CD4-positive, alpha-beta T cell treated with Interleukin-2 at 100 ng/mL for 4 hours (primary cell): ENCODE measurements around the gene ITGB6.

Experiments used
- DNase-seq: peaks from one replicate; pipeline ENCODE4 v3.0.0-alpha.2; 2020; ENCODE audit warnings: low spot score

ITGB6 gene

GRCh38 chr2:160221391-160222276 is 21.6 kb upstream of the ITGB6 start:
- no peak for DNase-seq

GRCh38 chr2:160220545-160221009 is 20.5 kb upstream of the ITGB6 start:
- no peak for DNase-seq

DNA sequence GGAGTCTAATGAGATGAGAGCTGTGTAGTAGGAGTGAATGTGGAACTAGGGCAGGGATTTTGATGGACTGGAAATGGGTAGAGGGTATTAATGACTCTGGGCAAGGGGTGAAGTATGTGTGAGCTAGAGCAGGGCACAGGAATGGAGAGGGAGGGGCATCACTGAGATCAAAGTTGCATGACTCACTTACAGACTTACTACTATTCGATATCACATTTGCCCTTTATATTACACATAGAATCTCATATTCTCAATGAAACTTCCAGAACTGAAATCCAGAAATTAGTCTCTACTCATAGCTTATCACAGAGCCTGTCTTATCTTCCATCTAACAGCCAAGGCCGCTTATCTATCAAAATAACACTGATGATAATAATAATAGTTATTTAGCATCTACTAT is 20.0 kb upstream of the ITGB6 start:
- no peak for DNase-seq

DNA sequence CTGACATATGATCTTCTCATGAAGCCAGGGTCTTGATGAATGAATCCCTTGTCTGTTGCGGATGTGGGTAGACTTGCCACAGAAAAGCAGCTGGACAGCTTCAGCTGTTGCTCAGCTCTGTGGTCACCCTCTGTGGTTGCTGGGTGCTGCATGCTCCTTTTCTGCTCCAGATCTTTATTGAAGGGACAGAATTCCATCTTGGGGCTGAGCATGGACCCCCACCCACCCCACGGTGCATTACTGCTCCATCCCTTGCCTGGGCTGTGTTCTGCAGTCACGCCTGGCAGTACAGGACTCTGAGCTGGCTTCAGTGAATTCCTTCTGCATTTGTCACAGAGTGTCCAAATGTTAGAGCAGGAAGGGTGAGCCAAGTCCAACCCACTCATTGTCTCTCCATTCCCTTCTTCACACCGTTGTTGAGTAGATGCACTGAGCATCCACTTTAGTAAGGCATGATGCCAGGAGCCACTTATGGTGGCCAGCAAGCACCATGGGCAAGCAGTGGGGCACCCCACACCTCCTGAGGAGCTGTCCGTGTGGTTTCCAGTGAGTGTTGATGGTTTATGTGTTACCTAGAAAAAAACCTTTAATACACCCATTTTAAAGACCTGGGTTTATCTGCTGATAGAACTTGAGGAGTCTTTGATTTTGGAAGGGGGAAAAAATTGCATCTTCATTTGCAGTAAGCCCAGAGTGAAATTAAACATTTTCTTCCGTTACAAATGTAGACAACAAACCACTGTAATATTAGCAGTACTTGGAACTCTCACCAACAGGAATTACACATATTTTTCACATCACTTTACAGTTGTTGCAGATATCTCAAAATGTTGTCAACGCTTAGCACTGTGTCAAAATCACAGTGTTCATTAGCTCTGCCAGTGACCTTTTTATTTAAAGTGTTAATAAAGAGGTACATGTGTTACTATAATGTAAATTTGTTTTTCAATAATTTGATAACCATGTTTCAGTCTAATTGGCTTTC is 14.7 kb upstream of the ITGB6 start:
- no peak for DNase-seq

DNA sequence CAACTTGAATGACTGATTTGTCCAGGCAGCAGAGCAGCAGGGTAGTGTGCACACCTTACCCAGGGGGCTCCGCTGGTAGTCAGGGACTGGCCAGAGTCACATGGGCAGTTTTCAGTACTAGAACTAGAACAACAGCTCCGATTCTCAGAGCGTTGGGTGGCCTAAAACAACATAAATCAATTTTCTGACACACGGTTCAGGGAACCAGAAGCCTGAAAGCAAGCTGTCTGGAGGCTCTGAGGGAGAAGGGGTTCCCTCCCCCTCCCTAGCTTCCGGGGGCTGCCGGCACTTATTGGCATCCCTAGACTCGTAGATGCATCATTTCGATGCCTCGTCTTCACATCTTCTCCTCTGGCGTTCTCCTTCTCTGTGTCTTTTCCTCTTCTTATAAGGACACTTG is 13.4 kb upstream of the ITGB6 start:
- no peak for DNase-seq

DNA sequence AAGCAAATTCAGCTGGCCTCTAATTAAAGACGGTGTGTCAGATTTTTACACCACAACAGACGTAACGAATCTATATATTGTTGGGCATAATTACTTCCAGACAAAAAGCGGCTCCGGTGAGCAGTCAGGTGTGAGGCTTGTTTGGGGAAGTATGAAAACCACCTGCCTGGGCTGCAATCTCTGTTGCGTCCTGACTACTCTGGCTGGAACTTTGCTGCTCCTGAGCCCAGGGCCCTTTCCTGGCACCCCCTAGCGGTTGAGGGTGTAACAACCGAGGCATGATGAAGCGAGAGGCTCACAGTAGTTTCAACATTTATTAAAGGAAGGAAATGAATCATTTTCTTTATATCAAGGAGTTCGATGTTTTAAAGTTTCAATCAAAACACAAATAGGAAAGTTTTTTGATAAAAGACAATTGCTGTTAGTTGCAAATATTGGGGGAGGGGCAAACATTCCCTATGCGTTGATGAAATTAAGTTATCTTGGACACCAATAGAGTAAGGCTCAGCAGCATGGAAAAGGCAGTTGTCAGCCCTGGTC is 10.6 kb upstream of the ITGB6 start:
- peak; percentile 65 for DNase-seq

DNA sequence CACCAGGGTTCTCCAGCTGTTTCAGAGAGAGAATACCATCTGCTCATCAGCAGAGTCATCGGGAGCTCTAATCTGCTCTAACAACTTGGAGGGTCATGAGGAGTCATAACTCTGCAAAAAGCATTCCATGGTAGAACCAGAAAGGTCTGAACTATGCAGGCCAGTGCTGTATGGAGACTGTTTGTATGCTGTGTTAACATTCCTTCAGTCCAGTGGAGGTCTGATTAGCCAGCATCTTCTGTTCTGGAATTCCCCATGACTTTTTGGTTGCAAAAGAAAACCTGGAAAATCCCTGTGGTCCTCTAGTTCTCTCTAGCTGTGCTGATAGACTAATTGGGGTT is 9.4 kb upstream of the ITGB6 start:
- DNase-seq, result no peak

- DNase-seq, result no peak
Measured at GRCh38 chr2:160208655-160209515, 8.8 kb upstream of the ITGB6 start.

- no peak for DNase-seq
Measured at GRCh38 chr2:160207804-160208654, 8.0 kb upstream of the ITGB6 start.

- DNase-seq, result no peak
Measured at GRCh38 chr2:160207271-160207670, 7.2 kb upstream of the ITGB6 start.

GRCh38 chr2:160206436-160206835 is 6.4 kb upstream of the ITGB6 start:
- no peak for DNase-seq

GRCh38 chr2:160205505-160205904 is 5.4 kb upstream of the ITGB6 start:
- DNase-seq, result no peak

DNA sequence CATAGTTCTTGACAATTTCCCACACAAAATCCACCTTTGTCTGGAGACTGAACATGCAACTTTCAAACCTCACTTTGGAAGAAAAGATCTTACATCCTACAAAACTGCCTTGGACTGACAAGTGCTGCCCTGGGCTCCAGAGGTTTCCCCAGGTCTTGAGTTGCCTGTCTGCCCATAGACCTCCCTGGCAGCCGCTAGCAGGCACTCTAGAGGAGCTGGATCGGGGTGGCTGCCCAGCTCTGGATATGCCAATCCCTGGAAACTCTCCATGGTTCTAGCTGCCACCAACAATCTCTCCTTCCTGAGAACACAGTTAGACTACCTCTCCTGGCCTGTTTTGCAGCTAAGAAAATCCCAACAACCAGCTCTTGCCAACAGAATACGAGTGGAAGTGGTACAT is 3.4 kb upstream of the ITGB6 start:
- no peak for DNase-seq

DNA sequence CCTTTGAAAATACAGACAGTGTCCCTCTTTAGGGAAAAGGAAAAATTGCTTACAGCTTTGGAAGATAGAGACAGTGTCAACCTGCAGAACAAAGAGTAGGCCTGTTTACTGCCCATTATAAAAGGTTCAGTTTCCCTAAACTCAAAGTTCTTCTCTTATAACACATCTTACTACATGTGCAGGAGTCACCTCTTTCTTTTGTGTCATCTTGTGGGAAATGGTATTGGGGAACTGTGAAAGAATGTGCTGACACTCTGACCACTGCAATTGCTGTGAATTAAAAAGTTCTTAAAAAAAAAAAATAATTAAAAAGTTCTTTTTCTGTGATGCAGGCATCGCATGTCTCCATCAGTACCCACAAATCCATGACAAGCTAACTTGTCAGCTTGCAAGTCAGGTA is 2.9 kb upstream of the ITGB6 start:
- DNase-seq, result no peak

DNA sequence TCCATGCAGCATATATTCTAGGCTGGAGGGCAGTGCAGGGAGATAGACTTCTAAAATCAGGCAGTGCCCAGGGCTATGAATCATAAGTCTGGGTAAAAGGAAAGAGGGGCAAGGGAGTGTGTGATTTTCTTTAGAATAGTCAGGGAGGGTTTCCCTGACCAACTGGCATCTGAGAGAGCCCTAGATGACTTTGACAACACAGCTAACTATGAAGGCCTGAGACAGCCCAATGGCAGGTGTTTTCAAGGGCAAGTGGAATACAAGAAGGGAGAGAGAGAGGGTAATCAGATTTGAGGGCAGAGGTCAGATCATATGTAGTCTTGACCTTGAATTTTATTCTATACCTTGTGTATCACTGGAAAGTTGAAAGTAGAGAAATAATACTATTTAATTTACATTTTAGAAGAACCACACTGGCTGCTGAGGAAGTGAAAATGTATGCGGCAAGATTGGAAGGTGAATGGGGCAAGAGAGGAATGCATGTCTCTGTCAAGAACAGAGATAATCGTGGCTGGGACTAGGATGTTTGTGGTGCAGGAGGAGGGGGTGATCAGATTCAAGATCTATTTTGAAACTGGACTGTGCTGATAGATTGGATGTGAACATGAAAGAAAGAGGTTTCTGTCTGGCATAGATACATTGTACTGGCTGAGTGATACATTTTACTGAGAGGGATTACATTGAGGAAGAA is 1.9 kb upstream of the ITGB6 start:
- no peak for DNase-seq

GRCh38 chr2:160200921-160201320 is 849 bp upstream of the ITGB6 start:
- no peak for DNase-seq

DNA sequence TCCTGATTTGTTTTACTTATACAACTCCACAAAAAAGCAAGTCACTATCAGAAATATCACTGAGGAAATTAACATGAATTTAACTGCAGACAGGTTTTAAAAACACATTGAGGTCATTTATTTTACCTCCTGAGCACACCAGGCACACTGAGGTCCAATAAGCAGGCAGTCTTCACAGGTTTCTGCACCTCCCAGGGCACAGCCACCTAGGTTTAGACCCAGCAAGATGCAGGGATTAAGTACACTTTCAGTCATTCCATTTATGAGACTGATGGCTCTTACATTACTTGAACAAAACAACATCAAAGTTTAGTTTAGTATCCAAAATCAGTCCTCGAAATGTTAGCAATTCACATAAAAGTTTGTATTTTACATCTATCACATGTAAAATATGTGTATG is 1.0 kb downstream of the ITGB6 start:
- no peak for DNase-seq

- no peak for DNase-seq
Measured at GRCh38 chr2:160197587-160197986, 2.5 kb downstream of the ITGB6 start.

DNA sequence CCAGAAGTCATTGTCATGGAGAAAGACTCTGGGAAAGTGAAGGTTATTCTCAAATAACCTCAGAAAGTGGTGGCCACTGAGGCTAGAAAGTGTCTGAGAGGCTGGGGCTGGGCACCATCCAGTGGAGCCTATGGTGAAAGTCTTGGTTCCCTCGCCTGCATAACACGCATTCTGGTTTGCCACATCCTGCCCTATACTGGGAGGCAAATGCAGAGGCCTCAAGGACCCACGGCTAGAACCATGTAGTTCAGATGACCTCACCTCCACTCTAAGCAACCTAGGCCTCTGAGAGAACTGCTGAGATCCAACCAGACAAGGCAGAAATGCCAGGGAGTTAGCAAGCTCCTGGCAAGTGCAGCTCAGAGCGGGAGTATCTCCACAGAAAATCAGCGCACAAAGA is 5.1 kb downstream of the ITGB6 start:
- DNase-seq, result no peak

DNA sequence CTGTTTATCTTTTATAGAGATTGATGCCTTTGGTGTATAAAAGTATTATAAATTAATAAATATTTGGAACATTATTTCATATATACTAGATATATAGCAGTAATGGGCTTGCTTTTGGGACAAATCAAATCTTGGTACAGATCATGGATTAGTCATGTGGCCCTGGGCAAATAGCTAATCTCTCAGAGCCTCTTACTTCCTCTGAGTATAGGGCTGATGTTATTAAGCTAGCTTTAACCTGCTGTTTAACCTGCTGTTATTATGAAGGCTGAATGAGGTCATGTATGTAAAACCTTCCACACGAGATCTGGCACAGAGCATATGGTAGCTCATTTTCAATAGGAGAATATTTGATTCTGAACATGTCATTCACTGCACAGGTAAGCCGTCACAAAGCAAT is 5.7 kb downstream of the ITGB6 start:
- DNase-seq, result no peak
